ENCODE measurements around the gene OR52N5.

Gene OR52N5

GRCh38 chr11:5767056-5767455 lies 16.1 kb downstream of the OR52N5 start:
- Histone ChIP-seq H3K9ac (ENCODE audit: low read depth, low read length) (no peak overlapping the region), H3K27ac (ENCODE audit: low read length) (no peak overlapping the region), H3K4me1 (ENCODE audit: insufficient read depth, low read length) (no peaks in the 10 kb centered on the region), H3K4me3 (ENCODE audit: low read length) (no peak overlapping the region), H3K9me3 (ENCODE audit: insufficient read depth, low read depth, low read length) (no peaks in the 10 kb centered on the region), H3K36me3 (ENCODE audit: insufficient read depth, low read depth, low read length) (no peaks in the 10 kb centered on the region), H3K27me3 (ENCODE audit: insufficient read depth, low read length) (no peaks in the 10 kb centered on the region)

- no peak within 1 kb of the TSS for H3K27ac ChIP-seq (ENCODE audit: low read length)
Measured at GRCh38 chr11:5753943-5754342, 29.2 kb downstream of the OR52N5 start, which contains the start of gene OR52N4. OR52N4 (plus strand) TSS chr11:5754243; CDS start chr11:5754741, 498 bp downstream.

GRCh38 chr11:5749836-5750235 lies 33.3 kb downstream of the OR52N5 start:
- Histone ChIP-seq H3K4me3 (ENCODE audit: low read length) (no peak overlapping the region), H3K9ac (ENCODE audit: low read depth, low read length) (no peak overlapping the region), H3K9me3 (ENCODE audit: insufficient read depth, low read depth, low read length) (no peaks in the 10 kb centered on the region), H3K36me3 (ENCODE audit: insufficient read depth, low read depth, low read length) (no peaks in the 10 kb centered on the region), H3K4me1 (ENCODE audit: insufficient read depth, low read length) (no peaks in the 10 kb centered on the region), H3K27ac (ENCODE audit: low read length) (no peak overlapping the region), H3K27me3 (ENCODE audit: insufficient read depth, low read length) (no peaks in the 10 kb centered on the region)

More at GRCh38 chr11:5753943-5754342, 29.2 kb downstream of the OR52N5 start, which contains the start of gene OR52N4:
- no peaks in the 10 kb centered on the region for H3K9me3 ChIP-seq (ENCODE audit: insufficient read depth, low read depth, low read length)
- H3K4me3 ChIP-seq (ENCODE audit: low read length): no peak within 1 kb of the TSS
- no peaks in the 10 kb centered on the region for H3K27me3 ChIP-seq (ENCODE audit: insufficient read depth, low read length)
- no peaks in the 10 kb centered on the region for H3K36me3 ChIP-seq (ENCODE audit: insufficient read depth, low read depth, low read length)
- no peak within 1 kb of the TSS for H3K9ac ChIP-seq (ENCODE audit: low read depth, low read length)
- H3K4me1 ChIP-seq (ENCODE audit: insufficient read depth, low read length): no peaks in the 10 kb centered on the region

- H3K9me3 ChIP-seq (ENCODE audit: insufficient read depth, low read depth, low read length): no peaks in the 10 kb centered on the region
- H3K27me3 ChIP-seq (ENCODE audit: insufficient read depth, low read length): no peaks in the 10 kb centered on the region
- H3K4me1 ChIP-seq (ENCODE audit: insufficient read depth, low read length): no peaks in the 10 kb centered on the region
- H3K4me3 ChIP-seq (ENCODE audit: low read length): no peak overlapping the region
- H3K36me3 ChIP-seq (ENCODE audit: insufficient read depth, low read depth, low read length): no peaks in the 10 kb centered on the region
- H3K9ac ChIP-seq (ENCODE audit: low read depth, low read length): no peak overlapping the region
- no peak overlapping the region for H3K27ac ChIP-seq (ENCODE audit: low read length)
Measured at GRCh38 chr11:5746614-5747013, 36.5 kb downstream of the OR52N5 start.

- H3K4me3 ChIP-seq (ENCODE audit: low read length): no peak overlapping the region
- no peak overlapping the region for H3K27ac ChIP-seq (ENCODE audit: low read length)
- H3K9me3 ChIP-seq (ENCODE audit: insufficient read depth, low read depth, low read length): no peaks in the 10 kb centered on the region
- H3K4me1 ChIP-seq (ENCODE audit: insufficient read depth, low read length): no peaks in the 10 kb centered on the region
- no peak overlapping the region for H3K9ac ChIP-seq (ENCODE audit: low read depth, low read length)
- no peaks in the 10 kb centered on the region for H3K27me3 ChIP-seq (ENCODE audit: insufficient read depth, low read length)
- no peaks in the 10 kb centered on the region for H3K36me3 ChIP-seq (ENCODE audit: insufficient read depth, low read depth, low read length)
Measured at GRCh38 chr11:5738431-5738830, 44.7 kb downstream of the OR52N5 start.

- Histone ChIP-seq H3K36me3 (ENCODE audit: insufficient read depth, low read depth, low read length) (no peaks in the 10 kb centered on the region), H3K4me1 (ENCODE audit: insufficient read depth, low read length) (no peaks in the 10 kb centered on the region), H3K9ac (ENCODE audit: low read depth, low read length) (no peak overlapping the region), H3K27ac (ENCODE audit: low read length) (no peak overlapping the region), H3K4me3 (ENCODE audit: low read length) (no peak overlapping the region), H3K9me3 (ENCODE audit: insufficient read depth, low read depth, low read length) (no peaks in the 10 kb centered on the region), H3K27me3 (ENCODE audit: insufficient read depth, low read length) (no peaks in the 10 kb centered on the region)
Measured at GRCh38 chr11:5737670-5738392, 45.3 kb downstream of the OR52N5 start.

- Histone ChIP-seq H3K9ac (ENCODE audit: low read depth, low read length) (no peak overlapping the region), H3K9me3 (ENCODE audit: insufficient read depth, low read depth, low read length) (no peaks in the 10 kb centered on the region), H3K36me3 (ENCODE audit: insufficient read depth, low read depth, low read length) (no peaks in the 10 kb centered on the region), H3K27ac (ENCODE audit: low read length) (no peak overlapping the region), H3K4me1 (ENCODE audit: insufficient read depth, low read length) (no peaks in the 10 kb centered on the region), H3K4me3 (ENCODE audit: low read length) (no peak overlapping the region), H3K27me3 (ENCODE audit: insufficient read depth, low read length) (no peaks in the 10 kb centered on the region)
Measured at GRCh38 chr11:5737091-5737490, 46.1 kb downstream of the OR52N5 start.

- no peaks in the 10 kb centered on the region for H3K4me1 ChIP-seq (ENCODE audit: insufficient read depth, low read length)
Measured at GRCh38 chr11:5736396-5736795, 46.8 kb downstream of the OR52N5 start, which contains the start of gene OR56B1. OR56B1 (plus strand) TSS chr11:5736448; CDS start chr11:5736517, 69 bp downstream.

GRCh38 chr11:5727691-5728090 lies 55.5 kb downstream of the OR52N5 start:
- Histone ChIP-seq H3K27me3 (ENCODE audit: insufficient read depth, low read length) (no peaks in the 10 kb centered on the region), H3K9me3 (ENCODE audit: insufficient read depth, low read depth, low read length) (no peaks in the 10 kb centered on the region), H3K4me3 (ENCODE audit: low read length) (no peak overlapping the region), H3K36me3 (ENCODE audit: insufficient read depth, low read depth, low read length) (no peaks in the 10 kb centered on the region), H3K4me1 (ENCODE audit: insufficient read depth, low read length) (no peaks in the 10 kb centered on the region), H3K27ac (ENCODE audit: low read length) (no peak overlapping the region), H3K9ac (ENCODE audit: low read depth, low read length) (no peak overlapping the region)

More at GRCh38 chr11:5736396-5736795, 46.8 kb downstream of the OR52N5 start, which contains the start of gene OR56B1:
- Histone ChIP-seq H3K4me3 (ENCODE audit: low read length) (no peak within 1 kb of the TSS), H3K27me3 (ENCODE audit: insufficient read depth, low read length) (no peaks in the 10 kb centered on the region), H3K36me3 (ENCODE audit: insufficient read depth, low read depth, low read length) (no peaks in the 10 kb centered on the region), H3K27ac (ENCODE audit: low read length) (no peak within 1 kb of the TSS), H3K9ac (ENCODE audit: low read depth, low read length) (no peak within 1 kb of the TSS), H3K9me3 (ENCODE audit: insufficient read depth, low read depth, low read length) (no peaks in the 10 kb centered on the region)

GRCh38 chr11:5726351-5726750 lies 56.8 kb downstream of the OR52N5 start:
- Histone ChIP-seq H3K9me3 (ENCODE audit: insufficient read depth, low read depth, low read length) (no peaks in the 10 kb centered on the region), H3K4me1 (ENCODE audit: insufficient read depth, low read length) (no peaks in the 10 kb centered on the region), H3K9ac (ENCODE audit: low read depth, low read length) (no peak overlapping the region), H3K36me3 (ENCODE audit: insufficient read depth, low read depth, low read length) (no peaks in the 10 kb centered on the region), H3K4me3 (ENCODE audit: low read length) (no peak overlapping the region), H3K27ac (ENCODE audit: low read length) (no peak overlapping the region), H3K27me3 (ENCODE audit: insufficient read depth, low read length) (no peaks in the 10 kb centered on the region)

Data from iPS-20b (cell line).